B cell (primary cell): ENCODE data around the gene RGS7.

Experiments used
- EZH2 ChIP-seq: IDR thresholded peaks from 2 replicates; pipeline ENCODE4 v1.6.1; 2012; ENCODE audit warnings: borderline replicate concordance, low read depth, mild to moderate bottlenecking, moderate library complexity, low read length; ENCODE audit not compliant: insufficient read depth, poor library complexity, severe bottlenecking
- TF ChIP-seq, protein P1 (sequence below): fragments of 200-600 bp; IDR thresholded peaks from one replicate; pipeline ENCODE4 v1.8.0; 2022; ENCODE audit warnings: antibody characterized with exemption, mild to moderate bottlenecking

DNA sequence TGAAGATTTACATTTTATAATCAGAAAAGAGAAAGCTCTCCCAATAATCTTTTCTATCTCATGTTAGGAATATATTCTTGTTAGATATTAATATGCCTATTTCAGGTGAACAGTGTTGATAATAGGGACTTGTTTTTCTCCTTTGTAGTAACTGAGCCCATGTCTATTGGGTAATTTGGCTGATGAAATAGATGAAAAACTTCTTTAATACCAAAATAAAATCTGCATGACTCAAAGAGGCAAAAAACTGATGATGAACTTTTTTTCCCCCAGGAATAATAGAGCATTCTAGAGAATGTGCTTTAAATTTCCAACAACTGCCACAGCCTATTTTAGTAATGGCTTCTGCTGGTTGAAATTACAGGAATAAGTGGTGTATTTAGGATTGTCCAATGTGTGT is 566.1 kb downstream of the RGS7 start:
- TF ChIP-seq, protein P1, sequence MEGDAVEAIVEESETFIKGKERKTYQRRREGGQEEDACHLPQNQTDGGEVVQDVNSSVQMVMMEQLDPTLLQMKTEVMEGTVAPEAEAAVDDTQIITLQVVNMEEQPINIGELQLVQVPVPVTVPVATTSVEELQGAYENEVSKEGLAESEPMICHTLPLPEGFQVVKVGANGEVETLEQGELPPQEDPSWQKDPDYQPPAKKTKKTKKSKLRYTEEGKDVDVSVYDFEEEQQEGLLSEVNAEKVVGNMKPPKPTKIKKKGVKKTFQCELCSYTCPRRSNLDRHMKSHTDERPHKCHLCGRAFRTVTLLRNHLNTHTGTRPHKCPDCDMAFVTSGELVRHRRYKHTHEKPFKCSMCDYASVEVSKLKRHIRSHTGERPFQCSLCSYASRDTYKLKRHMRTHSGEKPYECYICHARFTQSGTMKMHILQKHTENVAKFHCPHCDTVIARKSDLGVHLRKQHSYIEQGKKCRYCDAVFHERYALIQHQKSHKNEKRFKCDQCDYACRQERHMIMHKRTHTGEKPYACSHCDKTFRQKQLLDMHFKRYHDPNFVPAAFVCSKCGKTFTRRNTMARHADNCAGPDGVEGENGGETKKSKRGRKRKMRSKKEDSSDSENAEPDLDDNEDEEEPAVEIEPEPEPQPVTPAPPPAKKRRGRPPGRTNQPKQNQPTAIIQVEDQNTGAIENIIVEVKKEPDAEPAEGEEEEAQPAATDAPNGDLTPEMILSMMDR, result no peak
- TF ChIP-seq EZH2, result no peak
